Measurements from ENCODE around the gene PTPRN2. TPM values are rescaled to one million over a fixed set of nuclear protein-coding genes. Genes with fewer than 3 reads are reported as not detected.

PTPRN2 gene
- total and polyA plus RNA-seq, 2 donors (not counting 3 experiments of a cell fraction or from before 2014, with no cell fraction given): 0.62 to 0.88 TPM

- no TSS peak for BruUV-seq (replicated peaks)
- Histone ChIP-seq H3K9ac (replicated peaks; ENCODE audit: extremely low read depth, insufficient read depth, low read length) (no peak overlapping the region), H3K9me3 (replicated peaks; ENCODE audit: control insufficient read depth, insufficient read depth, low read length) (peaks cover 22% of the 10 kb centered on the region), H2AFZ (ENCODE audit: low read depth, low read length) (no peak overlapping the region), H3K79me2 (ENCODE audit: control insufficient read depth, insufficient read depth, low read length) (no peaks in the 10 kb centered on the region), H3K4me2 (ENCODE audit: insufficient read depth, low read length) (no peak overlapping the region), H3K4me3 (replicated peaks in 1 of 3; ENCODE audit: insufficient read depth in 1 of 3, low read depth in 1 of 3, low read length in 3 of 3) (no peak overlapping the region), H3K4me1 (ENCODE audit: control insufficient read depth, extremely low read depth, insufficient read depth, low read length) (no peaks in the 10 kb centered on the region), H3K27ac (ENCODE audit: insufficient read depth, low read depth, low read length) (no peak overlapping the region), H4K20me1 (replicated peaks; ENCODE audit: control insufficient read depth, extremely low read depth, insufficient read depth, low read length) (no peaks in the 10 kb centered on the region), H3K27me3 (ENCODE audit: control insufficient read depth in 2 of 2, insufficient read depth in 2 of 2, low read length in 2 of 2) (no peaks in the 10 kb centered on the region), H3K36me3 (ENCODE audit: control insufficient read depth in 2 of 2, extremely low read depth in 1 of 2, insufficient read depth in 2 of 2, low read length in 2 of 2) (no peaks in the 10 kb centered on the region), H3K9me1 (replicated peaks; ENCODE audit: control insufficient read depth, extremely low read depth, insufficient read depth, low read length) (no peaks in the 10 kb centered on the region)
- dilution Hi-C loops (cut with MboI; ENCODE audit: extremely low pct_ligation_motif_present, low sequenced_read_pairs): no loop called here
- no peak for TF ChIP-seq CTCF (IDR thresholded peaks at IDR 0.05; ENCODE audit: extremely low read depth in 1 of 2, insufficient read depth in 1 of 2, low read depth in 1 of 2, low read length in 2 of 2)
- no peak for TF ChIP-seq MYC (IDR thresholded peaks at IDR 0.05; ENCODE audit: low read depth, low read length)
- no peak for TF ChIP-seq GATA2 (IDR thresholded peaks at IDR 0.05; ENCODE audit: insufficient read depth, insufficient read length, low read depth, low read length)
- no peak for TF ChIP-seq EZH2 (IDR thresholded peaks at IDR 0.05; ENCODE audit: borderline replicate concordance, low read depth, low read length, severe bottlenecking)
- no peak for TF ChIP-seq FOS (IDR thresholded peaks at IDR 0.05; ENCODE audit: borderline replicate concordance, insufficient read depth, low read length)
- no peak for TF ChIP-seq POLR2AphosphoS5 (IDR thresholded peaks at IDR 0.05; ENCODE audit: insufficient read depth, low read depth, low read length)
- TF ChIP-seq POLR2A (IDR thresholded peaks at IDR 0.05; ENCODE audit: low read depth, low read length): no peak
- TF ChIP-seq MAX (IDR thresholded peaks at IDR 0.05; ENCODE audit: insufficient read depth, insufficient read length): no peak
- no peak for TF ChIP-seq JUN (IDR thresholded peaks at IDR 0.05; ENCODE audit: borderline replicate concordance, insufficient read depth, insufficient read length, low read depth)
- CTCF ChIA-PET: no interaction called here
- intact Hi-C loops (cut with micrococcal nuclease): no loop called here
- DNase-seq (ENCODE audit: low read depth, low spot score) (no peak), FAIRE-seq (no peak)
- POLR2A ChIA-PET: no interaction called here
These were observed 476.4 kb downstream of the PTPRN2 start for GRCh38 chr7:158111049-158111751.

Measured in endothelial cell of umbilical vein (primary cell).